ENCODE data around the gene COL18A1.

GRCh38 chr21:45469273-45470086 lies 64.5 kb downstream of the COL18A1 start:
- TF ChIP-seq POLR2A (IDR thresholded peaks at IDR 0.05), result no peak
- no peak for TF ChIP-seq CTCF (IDR thresholded peaks at IDR 0.05 in 8 of 11, conservative IDR thresholded peaks at IDR 0.05 in 3 of 11)

Data from spleen (tissue), 7 donors.